ENCODE measurements around the gene MX2. TPM values are rescaled to one million over a fixed set of nuclear protein-coding genes. Genes with fewer than 3 reads are reported as not detected.

The MX2 gene
- total and polyA plus RNA-seq, 2 experiments from 2014 or later: 5.4 to 9.2 TPM

DNA sequence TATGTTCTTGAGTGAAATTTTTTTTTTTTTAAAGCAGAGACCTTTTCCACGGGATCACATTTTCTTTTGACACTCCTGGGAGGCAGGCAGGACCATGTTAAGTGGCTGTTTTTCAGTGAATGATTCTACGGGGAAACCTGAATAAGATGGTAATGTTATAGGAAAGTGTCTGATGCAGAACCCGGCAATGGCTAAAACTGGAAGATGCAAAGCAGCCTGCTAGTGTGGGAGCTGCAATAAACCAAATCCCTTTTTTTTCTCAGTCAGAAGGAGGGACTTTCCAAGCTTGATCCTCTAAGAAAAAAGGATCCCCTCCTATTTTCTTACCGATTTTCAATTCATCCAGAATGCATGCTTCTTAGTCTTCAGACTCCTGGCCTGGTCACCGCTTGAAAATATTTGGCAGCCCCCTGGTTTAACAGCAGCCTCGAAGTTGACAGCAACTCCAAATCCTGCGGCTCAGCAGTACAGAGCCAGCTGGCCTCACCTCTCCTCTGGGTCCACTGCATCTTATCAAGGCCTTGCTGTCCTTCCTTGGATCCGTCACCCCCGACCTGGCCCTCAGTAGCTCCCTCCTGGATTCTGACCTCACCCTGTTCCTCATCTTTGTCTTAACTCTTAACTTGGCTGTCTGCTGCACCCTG is 5.6 kb downstream of the MX2 start:
- DNase-seq (ENCODE audit: low spot score) (no peak), ATAC-seq (no peak)
- TF ChIP-seq, protein P1, sequence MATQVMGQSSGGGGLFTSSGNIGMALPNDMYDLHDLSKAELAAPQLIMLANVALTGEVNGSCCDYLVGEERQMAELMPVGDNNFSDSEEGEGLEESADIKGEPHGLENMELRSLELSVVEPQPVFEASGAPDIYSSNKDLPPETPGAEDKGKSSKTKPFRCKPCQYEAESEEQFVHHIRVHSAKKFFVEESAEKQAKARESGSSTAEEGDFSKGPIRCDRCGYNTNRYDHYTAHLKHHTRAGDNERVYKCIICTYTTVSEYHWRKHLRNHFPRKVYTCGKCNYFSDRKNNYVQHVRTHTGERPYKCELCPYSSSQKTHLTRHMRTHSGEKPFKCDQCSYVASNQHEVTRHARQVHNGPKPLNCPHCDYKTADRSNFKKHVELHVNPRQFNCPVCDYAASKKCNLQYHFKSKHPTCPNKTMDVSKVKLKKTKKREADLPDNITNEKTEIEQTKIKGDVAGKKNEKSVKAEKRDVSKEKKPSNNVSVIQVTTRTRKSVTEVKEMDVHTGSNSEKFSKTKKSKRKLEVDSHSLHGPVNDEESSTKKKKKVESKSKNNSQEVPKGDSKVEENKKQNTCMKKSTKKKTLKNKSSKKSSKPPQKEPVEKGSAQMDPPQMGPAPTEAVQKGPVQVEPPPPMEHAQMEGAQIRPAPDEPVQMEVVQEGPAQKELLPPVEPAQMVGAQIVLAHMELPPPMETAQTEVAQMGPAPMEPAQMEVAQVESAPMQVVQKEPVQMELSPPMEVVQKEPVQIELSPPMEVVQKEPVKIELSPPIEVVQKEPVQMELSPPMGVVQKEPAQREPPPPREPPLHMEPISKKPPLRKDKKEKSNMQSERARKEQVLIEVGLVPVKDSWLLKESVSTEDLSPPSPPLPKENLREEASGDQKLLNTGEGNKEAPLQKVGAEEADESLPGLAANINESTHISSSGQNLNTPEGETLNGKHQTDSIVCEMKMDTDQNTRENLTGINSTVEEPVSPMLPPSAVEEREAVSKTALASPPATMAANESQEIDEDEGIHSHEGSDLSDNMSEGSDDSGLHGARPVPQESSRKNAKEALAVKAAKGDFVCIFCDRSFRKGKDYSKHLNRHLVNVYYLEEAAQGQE (IDR thresholded peaks at IDR 0.05; ENCODE audit: unreplicated experiment): no peak
- no peak for TF ChIP-seq EZH2phosphoT487 (IDR thresholded peaks at IDR 0.05; ENCODE audit: unreplicated experiment)
- TF ChIP-seq, protein P2, sequence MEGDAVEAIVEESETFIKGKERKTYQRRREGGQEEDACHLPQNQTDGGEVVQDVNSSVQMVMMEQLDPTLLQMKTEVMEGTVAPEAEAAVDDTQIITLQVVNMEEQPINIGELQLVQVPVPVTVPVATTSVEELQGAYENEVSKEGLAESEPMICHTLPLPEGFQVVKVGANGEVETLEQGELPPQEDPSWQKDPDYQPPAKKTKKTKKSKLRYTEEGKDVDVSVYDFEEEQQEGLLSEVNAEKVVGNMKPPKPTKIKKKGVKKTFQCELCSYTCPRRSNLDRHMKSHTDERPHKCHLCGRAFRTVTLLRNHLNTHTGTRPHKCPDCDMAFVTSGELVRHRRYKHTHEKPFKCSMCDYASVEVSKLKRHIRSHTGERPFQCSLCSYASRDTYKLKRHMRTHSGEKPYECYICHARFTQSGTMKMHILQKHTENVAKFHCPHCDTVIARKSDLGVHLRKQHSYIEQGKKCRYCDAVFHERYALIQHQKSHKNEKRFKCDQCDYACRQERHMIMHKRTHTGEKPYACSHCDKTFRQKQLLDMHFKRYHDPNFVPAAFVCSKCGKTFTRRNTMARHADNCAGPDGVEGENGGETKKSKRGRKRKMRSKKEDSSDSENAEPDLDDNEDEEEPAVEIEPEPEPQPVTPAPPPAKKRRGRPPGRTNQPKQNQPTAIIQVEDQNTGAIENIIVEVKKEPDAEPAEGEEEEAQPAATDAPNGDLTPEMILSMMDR (conservative IDR thresholded peaks at IDR 0.05; ENCODE audit: low read depth in 2 of 2): no peak
- no peak for TF ChIP-seq STAT1 (IDR thresholded peaks at IDR 0.05; ENCODE audit: unreplicated experiment)
- TF ChIP-seq, protein P3, sequence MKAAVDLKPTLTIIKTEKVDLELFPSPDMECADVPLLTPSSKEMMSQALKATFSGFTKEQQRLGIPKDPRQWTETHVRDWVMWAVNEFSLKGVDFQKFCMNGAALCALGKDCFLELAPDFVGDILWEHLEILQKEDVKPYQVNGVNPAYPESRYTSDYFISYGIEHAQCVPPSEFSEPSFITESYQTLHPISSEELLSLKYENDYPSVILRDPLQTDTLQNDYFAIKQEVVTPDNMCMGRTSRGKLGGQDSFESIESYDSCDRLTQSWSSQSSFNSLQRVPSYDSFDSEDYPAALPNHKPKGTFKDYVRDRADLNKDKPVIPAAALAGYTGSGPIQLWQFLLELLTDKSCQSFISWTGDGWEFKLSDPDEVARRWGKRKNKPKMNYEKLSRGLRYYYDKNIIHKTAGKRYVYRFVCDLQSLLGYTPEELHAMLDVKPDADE (IDR thresholded peaks at IDR 0.05): no peak
- no peak for TF ChIP-seq JUNB (IDR thresholded peaks at IDR 0.05; ENCODE audit: unreplicated experiment)
- no peak for TF ChIP-seq EZH2 (IDR thresholded peaks at IDR 0.05; ENCODE audit: low read depth, unreplicated experiment)
- TF ChIP-seq NANOG (IDR thresholded peaks at IDR 0.05; ENCODE audit: borderline replicate concordance): no peak
- TF ChIP-seq, protein P4, sequence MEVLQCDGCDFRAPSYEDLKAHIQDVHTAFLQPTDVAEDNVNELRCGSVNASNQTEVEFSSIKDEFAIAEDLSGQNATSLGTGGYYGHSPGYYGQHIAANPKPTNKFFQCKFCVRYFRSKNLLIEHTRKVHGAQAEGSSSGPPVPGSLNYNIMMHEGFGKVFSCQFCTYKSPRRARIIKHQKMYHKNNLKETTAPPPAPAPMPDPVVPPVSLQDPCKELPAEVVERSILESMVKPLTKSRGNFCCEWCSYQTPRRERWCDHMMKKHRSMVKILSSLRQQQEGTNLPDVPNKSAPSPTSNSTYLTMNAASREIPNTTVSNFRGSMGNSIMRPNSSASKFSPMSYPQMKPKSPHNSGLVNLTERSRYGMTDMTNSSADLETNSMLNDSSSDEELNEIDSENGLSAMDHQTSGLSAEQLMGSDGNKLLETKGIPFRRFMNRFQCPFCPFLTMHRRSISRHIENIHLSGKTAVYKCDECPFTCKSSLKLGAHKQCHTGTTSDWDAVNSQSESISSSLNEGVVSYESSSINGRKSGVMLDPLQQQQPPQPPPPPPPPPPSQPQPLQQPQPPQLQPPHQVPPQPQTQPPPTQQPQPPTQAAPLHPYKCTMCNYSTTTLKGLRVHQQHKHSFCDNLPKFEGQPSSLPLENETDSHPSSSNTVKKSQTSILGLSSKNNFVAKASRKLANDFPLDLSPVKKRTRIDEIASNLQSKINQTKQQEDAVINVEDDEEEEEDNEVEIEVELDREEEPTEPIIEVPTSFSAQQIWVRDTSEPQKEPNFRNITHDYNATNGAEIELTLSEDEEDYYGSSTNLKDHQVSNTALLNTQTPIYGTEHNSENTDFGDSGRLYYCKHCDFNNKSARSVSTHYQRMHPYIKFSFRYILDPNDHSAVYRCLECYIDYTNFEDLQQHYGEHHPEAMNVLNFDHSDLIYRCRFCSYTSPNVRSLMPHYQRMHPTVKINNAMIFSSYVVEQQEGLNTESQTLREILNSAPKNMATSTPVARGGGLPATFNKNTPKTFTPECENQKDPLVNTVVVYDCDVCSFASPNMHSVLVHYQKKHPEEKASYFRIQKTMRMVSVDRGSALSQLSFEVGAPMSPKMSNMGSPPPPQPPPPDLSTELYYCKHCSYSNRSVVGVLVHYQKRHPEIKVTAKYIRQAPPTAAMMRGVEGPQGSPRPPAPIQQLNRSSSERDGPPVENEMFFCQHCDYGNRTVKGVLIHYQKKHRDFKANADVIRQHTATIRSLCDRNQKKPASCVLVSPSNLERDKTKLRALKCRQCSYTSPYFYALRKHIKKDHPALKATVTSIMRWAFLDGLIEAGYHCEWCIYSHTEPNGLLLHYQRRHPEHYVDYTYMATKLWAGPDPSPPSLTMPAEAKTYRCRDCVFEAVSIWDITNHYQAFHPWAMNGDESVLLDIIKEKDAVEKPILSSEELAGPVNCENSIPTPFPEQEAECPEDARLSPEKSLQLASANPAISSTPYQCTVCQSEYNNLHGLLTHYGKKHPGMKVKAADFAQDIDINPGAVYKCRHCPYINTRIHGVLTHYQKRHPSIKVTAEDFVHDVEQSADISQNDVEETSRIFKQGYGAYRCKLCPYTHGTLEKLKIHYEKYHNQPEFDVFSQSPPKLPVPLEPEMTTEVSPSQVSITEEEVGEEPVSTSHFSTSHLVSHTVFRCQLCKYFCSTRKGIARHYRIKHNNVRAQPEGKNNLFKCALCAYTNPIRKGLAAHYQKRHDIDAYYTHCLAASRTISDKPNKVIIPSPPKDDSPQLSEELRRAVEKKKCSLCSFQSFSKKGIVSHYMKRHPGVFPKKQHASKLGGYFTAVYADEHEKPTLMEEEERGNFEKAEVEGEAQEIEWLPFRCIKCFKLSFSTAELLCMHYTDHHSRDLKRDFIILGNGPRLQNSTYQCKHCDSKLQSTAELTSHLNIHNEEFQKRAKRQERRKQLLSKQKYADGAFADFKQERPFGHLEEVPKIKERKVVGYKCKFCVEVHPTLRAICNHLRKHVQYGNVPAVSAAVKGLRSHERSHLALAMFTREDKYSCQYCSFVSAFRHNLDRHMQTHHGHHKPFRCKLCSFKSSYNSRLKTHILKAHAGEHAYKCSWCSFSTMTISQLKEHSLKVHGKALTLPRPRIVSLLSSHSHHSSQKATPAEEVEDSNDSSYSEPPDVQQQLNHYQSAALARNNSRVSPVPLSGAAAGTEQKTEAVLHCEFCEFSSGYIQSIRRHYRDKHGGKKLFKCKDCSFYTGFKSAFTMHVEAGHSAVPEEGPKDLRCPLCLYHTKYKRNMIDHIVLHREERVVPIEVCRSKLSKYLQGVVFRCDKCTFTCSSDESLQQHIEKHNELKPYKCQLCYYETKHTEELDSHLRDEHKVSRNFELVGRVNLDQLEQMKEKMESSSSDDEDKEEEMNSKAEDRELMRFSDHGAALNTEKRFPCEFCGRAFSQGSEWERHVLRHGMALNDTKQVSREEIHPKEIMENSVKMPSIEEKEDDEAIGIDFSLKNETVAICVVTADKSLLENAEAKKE (CRISPR knock-in tag; IDR thresholded peaks at IDR 0.05): no peak
- no peak for TF ChIP-seq CREB1 (CRISPR knock-in tag; IDR thresholded peaks at IDR 0.05; ENCODE audit: low read depth)
- TF ChIP-seq ZNF331 (CRISPR knock-in tag; IDR thresholded peaks at IDR 0.05; ENCODE audit: low read depth): no peak
- no peak for TF ChIP-seq POLR2AphosphoS5 (IDR thresholded peaks at IDR 0.05; ENCODE audit: low read depth)
- no peak for TF ChIP-seq ZNF114 (CRISPR knock-in tag; IDR thresholded peaks at IDR 0.05)
- H3K36me3 ChIP-seq (ENCODE audit: insufficient read depth): no peaks in the 10 kb centered on the region
- H3K27ac Mint-ChIP-seq: no peak overlapping the region
- 0 out of 2 replicates have a peak, but pooled peaks cover 10% of the 10 kb centered on the region for H3K9me2 ChIP-seq (ENCODE audit: insufficient read depth)
- H3K4me2 ChIP-seq: no peak overlapping the region
- H3K9me3 Mint-ChIP-seq: no peaks in the 10 kb centered on the region; the same call in 2 of the 3 replicates
- no peaks in the 10 kb centered on the region for H3F3A ChIP-seq (replicated peaks; ENCODE audit: low read depth)
- H3K4me3 ChIP-seq: no peak overlapping the region
- peaks cover 10% of the 10 kb centered on the region for H3K4me1 Mint-ChIP-seq
- H4K20me1 ChIP-seq (replicated peaks; ENCODE audit: insufficient read depth): no peaks in the 10 kb centered on the region
- H3K27ac ChIP-seq (ENCODE audit: low read depth): no peak overlapping the region
- H3K27me3 ChIP-seq (ENCODE audit: insufficient read depth): no peaks in the 10 kb centered on the region
- H3K4me3 Mint-ChIP-seq: no peak overlapping the region
- H3K79me2 ChIP-seq (replicated peaks; ENCODE audit: insufficient read depth): 0 out of 2 replicates have a peak, but pooled peaks cover 7% of the 10 kb centered on the region
- H3K27me3 Mint-ChIP-seq (ENCODE audit: insufficient read depth, low read depth, poor library complexity): peaks cover 7% of the 10 kb centered on the region
- no peak overlapping the region for H2AFZ ChIP-seq
- peaks cover 16% of the 10 kb centered on the region; the same call in 1 of the 2 replicates for H3K4me1 ChIP-seq (ENCODE audit: insufficient read depth)
- H3K36me3 Mint-ChIP-seq (ENCODE audit: low read depth): no peaks in the 10 kb centered on the region
